HEK293 (cell line): Measurements from ENCODE around the gene HOXB4.

Experiments used
- GFI1B ChIP-seq: fragments of 450-650 bp; formaldehyde crosslinking; IDR thresholded peaks from 2 replicates; pipeline ENCODE4 v1.5.1; 2016; ENCODE audit warnings: missing biosample characterization, missing genetic modification characterization
- HOXA7 ChIP-seq: sonication (generic); formaldehyde crosslinking; IDR thresholded peaks from 2 replicates; pipeline ENCODE4 v1.8.1; 2022; ENCODE audit warnings: missing genetic modification reagents, borderline replicate concordance
- KLF10 ChIP-seq: fragments of 450-650 bp; IDR thresholded peaks from 2 replicates; pipeline ENCODE4 v1.5.1; 2018; ENCODE audit warnings: missing biosample characterization, mild to moderate bottlenecking, missing genetic modification characterization
- KLF7 ChIP-seq: fragments of 450-650 bp; formaldehyde crosslinking; IDR thresholded peaks from 2 replicates; pipeline ENCODE4 v1.5.1; 2016; ENCODE audit warnings: missing biosample characterization, missing genetic modification characterization, borderline replicate concordance
- KLF8 ChIP-seq: fragments of 450-650 bp; formaldehyde crosslinking; IDR thresholded peaks from 2 replicates; pipeline ENCODE4 v1.5.1; 2016; ENCODE audit warnings: missing biosample characterization, missing genetic modification characterization
- REPIN1 ChIP-seq: fragments of 450-650 bp; formaldehyde crosslinking; IDR thresholded peaks from 2 replicates; pipeline ENCODE4 v1.5.1; 2017; ENCODE audit warnings: missing biosample characterization, missing genetic modification characterization, low read depth
- SCRT2 ChIP-seq: fragments of 450-650 bp; formaldehyde crosslinking; IDR thresholded peaks from 2 replicates; pipeline ENCODE4 v1.5.1; 2016; ENCODE audit warnings: missing biosample characterization, missing genetic modification characterization
- YY2 ChIP-seq: fragments of 450-650 bp; formaldehyde crosslinking; IDR thresholded peaks from 2 replicates; pipeline ENCODE4 v1.5.1; 2016; ENCODE audit warnings: missing biosample characterization, missing genetic modification characterization
- ZBTB17 ChIP-seq: fragments of 450-650 bp; formaldehyde crosslinking; IDR thresholded peaks from 2 replicates; pipeline ENCODE4 v1.5.1; 2016; ENCODE audit warnings: missing biosample characterization, missing genetic modification characterization
- ZNF10 ChIP-seq: fragments of 450-650 bp; formaldehyde crosslinking; IDR thresholded peaks from 2 replicates; pipeline ENCODE4 v1.5.1; 2017; ENCODE audit warnings: missing biosample characterization, missing genetic modification characterization
- ZNF274 ChIP-seq, 2 experiments: fragments of 200-500 bp in 1 of 2; fragments of 450-650 bp in 1 of 2; sonication (Bioruptor generic) in 1 of 2; formaldehyde crosslinking in 1 of 2; IDR thresholded peaks; 2 replicates each; pipeline versions ENCODE4 v1.5.1 to v1.6.1; 2014 to 2016; ENCODE audit warnings: borderline replicate concordance in 1 of 2, inconsistent platforms in 1 of 2, low read length in 1 of 2, missing biosample characterization in 1 of 2, missing genetic modification characterization in 1 of 2
- ZNF350 ChIP-seq: fragments of 450-650 bp; formaldehyde crosslinking; IDR thresholded peaks from 2 replicates; pipeline ENCODE4 v1.5.0; 2017; ENCODE audit warnings: missing biosample characterization, mild to moderate bottlenecking, missing genetic modification characterization
- ZNF416 ChIP-seq: fragments of 450-650 bp; formaldehyde crosslinking; IDR thresholded peaks from 2 replicates; pipeline ENCODE4 v1.5.1; 2016; ENCODE audit warnings: missing biosample characterization, missing genetic modification characterization
- ZNF510 ChIP-seq: fragments of 450-650 bp; formaldehyde crosslinking; IDR thresholded peaks from 2 replicates; pipeline ENCODE4 v1.5.1; 2018; ENCODE audit warnings: mild to moderate bottlenecking, missing genetic modification characterization, missing biosample characterization; ENCODE audit not compliant: insufficient replicate concordance
- ZNF596 ChIP-seq: fragments of 450-650 bp; IDR thresholded peaks from 2 replicates; pipeline ENCODE4 v1.5.0; 2018; ENCODE audit warnings: missing biosample characterization, mild to moderate bottlenecking, missing genetic modification characterization, moderate library complexity
- ZNF621 ChIP-seq: fragments of 450-650 bp; formaldehyde crosslinking; IDR thresholded peaks from 2 replicates; pipeline ENCODE4 v1.5.1; 2017; ENCODE audit warnings: missing biosample characterization, missing genetic modification characterization
- ZNF623 ChIP-seq: fragments of 450-650 bp; formaldehyde crosslinking; IDR thresholded peaks from 2 replicates; pipeline ENCODE4 v1.5.1; 2016; ENCODE audit warnings: missing biosample characterization, missing genetic modification characterization
- ZNF629 ChIP-seq: fragments of 450-650 bp; formaldehyde crosslinking; IDR thresholded peaks from 2 replicates; pipeline ENCODE4 v1.5.1; 2017; ENCODE audit warnings: missing biosample characterization, missing genetic modification characterization
- ZNF660 ChIP-seq: fragments of 450-650 bp; IDR thresholded peaks from 2 replicates; pipeline ENCODE4 v1.5.1; 2018; ENCODE audit warnings: missing biosample characterization, mild to moderate bottlenecking, missing genetic modification characterization
- ZNF776 ChIP-seq: fragments of 450-650 bp; formaldehyde crosslinking; IDR thresholded peaks from 2 replicates; pipeline ENCODE4 v1.5.0; 2017; ENCODE audit warnings: missing biosample characterization, missing genetic modification characterization, borderline replicate concordance
- ZNF843 ChIP-seq: fragments of 450-650 bp; formaldehyde crosslinking; IDR thresholded peaks from 2 replicates; pipeline ENCODE4 v1.5.1; 2016; ENCODE audit warnings: missing biosample characterization, missing genetic modification characterization
- ZXDB ChIP-seq: fragments of 450-650 bp; formaldehyde crosslinking; IDR thresholded peaks from 2 replicates; pipeline ENCODE4 v1.5.1; 2016; ENCODE audit warnings: missing biosample characterization, missing genetic modification characterization
- TF ChIP-seq, protein P1 (sequence below): fragments of 450-650 bp; formaldehyde crosslinking; IDR thresholded peaks from 2 replicates; pipeline ENCODE4 v1.5.1; 2016; ENCODE audit warnings: missing biosample characterization, missing genetic modification characterization
- TF ChIP-seq, protein P2 (sequence below): fragments of 450-650 bp; formaldehyde crosslinking; IDR thresholded peaks from 2 replicates; pipeline ENCODE4 v1.5.1; 2016; ENCODE audit warnings: missing biosample characterization, missing genetic modification characterization
- TF ChIP-seq, protein P3 (sequence below): fragments of 450-650 bp; formaldehyde crosslinking; IDR thresholded peaks from 2 replicates; pipeline ENCODE4 v1.5.1; 2016; ENCODE audit warnings: missing biosample characterization, missing genetic modification characterization, borderline replicate concordance
- TF ChIP-seq, protein P4 (sequence below): IDR thresholded peaks from 2 replicates; pipeline ENCODE4 v1.6.1; 2011; ENCODE audit warnings: mild to moderate bottlenecking, low read depth, low read length, borderline replicate concordance
- TF ChIP-seq, protein P5 (sequence below): sonication (generic); formaldehyde crosslinking; IDR thresholded peaks from 2 replicates; pipeline ENCODE4 v1.8.1; 2022; ENCODE audit warnings: mild to moderate bottlenecking, moderate library complexity, missing genetic modification reagents
- TF ChIP-seq, protein P6 (sequence below): fragments of 450-650 bp; formaldehyde crosslinking; conservative IDR thresholded peaks from 2 replicates; pipeline ENCODE4 v1.5.1; 2016; ENCODE audit warnings: low read depth, missing biosample characterization, missing genetic modification characterization

The HOXB4 gene

DNA sequence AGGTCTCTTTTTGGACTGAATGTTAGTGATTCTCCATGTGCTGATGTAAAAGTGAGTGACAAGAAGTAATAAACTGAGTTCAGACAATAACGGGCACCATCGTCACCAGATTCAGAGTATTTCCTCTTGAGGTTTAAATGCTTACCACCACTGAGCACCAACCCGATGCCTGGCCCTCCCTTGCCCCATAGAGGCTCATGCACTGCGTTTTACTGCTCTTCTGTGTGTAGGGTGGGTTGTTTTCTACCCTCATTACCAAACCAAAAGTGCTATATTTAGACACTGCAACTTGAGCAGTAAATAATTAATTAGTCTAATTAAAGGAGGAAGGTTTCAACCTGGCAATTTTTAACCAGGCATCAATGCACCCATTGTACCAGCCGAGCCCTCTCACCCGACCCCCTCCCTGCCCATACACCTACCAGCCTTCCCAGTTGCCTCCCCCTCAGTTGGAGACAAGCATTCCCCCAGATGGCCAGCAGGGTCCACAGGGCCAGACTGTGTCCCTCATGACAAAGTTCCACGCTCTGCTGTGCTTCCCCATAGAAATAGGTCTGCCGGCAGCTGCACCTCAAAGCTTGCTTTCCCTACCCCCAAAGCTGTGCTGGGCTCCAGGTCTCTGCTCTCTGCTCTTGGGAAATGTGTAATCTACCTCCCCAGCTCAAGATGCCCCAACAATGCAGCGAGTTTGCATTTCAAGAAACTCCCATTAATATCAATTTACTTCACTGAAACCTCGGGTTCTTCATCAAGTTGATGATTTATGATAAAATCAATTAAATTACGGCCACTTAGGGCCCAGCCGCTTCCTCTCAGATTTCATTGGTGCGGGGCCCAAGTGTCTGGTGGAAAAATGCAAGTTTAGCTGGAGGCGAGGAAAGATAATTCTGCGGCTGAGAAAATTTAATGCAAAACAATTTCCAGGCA is 16.0 kb downstream of the HOXB4 start (continued):
- no peak for TF ChIP-seq KLF8 (tag by site-specific recombination)
- no peak for TF ChIP-seq ZNF660 (tag by site-specific recombination)
- 0 out of 2 replicates have a peak, but pooled peaks have one; percentile 16 for TF ChIP-seq KLF7 (tag by site-specific recombination)
- TF ChIP-seq YY2 (tag by site-specific recombination): no peak
- peak; percentile 78 for TF ChIP-seq KLF10 (tag by site-specific recombination)
- peak; percentile 74 for TF ChIP-seq ZBTB17
- TF ChIP-seq ZNF623: no peak
- TF ChIP-seq ZNF350 (tag by site-specific recombination): no peak
- TF ChIP-seq, protein P1, sequence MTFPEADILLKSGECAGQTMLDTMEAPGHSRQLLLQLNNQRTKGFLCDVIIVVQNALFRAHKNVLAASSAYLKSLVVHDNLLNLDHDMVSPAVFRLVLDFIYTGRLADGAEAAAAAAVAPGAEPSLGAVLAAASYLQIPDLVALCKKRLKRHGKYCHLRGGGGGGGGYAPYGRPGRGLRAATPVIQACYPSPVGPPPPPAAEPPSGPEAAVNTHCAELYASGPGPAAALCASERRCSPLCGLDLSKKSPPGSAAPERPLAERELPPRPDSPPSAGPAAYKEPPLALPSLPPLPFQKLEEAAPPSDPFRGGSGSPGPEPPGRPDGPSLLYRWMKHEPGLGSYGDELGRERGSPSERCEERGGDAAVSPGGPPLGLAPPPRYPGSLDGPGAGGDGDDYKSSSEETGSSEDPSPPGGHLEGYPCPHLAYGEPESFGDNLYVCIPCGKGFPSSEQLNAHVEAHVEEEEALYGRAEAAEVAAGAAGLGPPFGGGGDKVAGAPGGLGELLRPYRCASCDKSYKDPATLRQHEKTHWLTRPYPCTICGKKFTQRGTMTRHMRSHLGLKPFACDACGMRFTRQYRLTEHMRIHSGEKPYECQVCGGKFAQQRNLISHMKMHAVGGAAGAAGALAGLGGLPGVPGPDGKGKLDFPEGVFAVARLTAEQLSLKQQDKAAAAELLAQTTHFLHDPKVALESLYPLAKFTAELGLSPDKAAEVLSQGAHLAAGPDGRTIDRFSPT (tag by site-specific recombination): 0 out of 2 replicates have a peak, but pooled peaks have one; percentile 43
- TF ChIP-seq, protein P2, sequence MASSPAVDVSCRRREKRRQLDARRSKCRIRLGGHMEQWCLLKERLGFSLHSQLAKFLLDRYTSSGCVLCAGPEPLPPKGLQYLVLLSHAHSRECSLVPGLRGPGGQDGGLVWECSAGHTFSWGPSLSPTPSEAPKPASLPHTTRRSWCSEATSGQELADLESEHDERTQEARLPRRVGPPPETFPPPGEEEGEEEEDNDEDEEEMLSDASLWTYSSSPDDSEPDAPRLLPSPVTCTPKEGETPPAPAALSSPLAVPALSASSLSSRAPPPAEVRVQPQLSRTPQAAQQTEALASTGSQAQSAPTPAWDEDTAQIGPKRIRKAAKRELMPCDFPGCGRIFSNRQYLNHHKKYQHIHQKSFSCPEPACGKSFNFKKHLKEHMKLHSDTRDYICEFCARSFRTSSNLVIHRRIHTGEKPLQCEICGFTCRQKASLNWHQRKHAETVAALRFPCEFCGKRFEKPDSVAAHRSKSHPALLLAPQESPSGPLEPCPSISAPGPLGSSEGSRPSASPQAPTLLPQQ (tag by site-specific recombination): 0 out of 2 replicates have a peak, but pooled peaks have one; percentile 46
- no peak for TF ChIP-seq ZNF10 (tag by site-specific recombination)
- TF ChIP-seq, protein P3, sequence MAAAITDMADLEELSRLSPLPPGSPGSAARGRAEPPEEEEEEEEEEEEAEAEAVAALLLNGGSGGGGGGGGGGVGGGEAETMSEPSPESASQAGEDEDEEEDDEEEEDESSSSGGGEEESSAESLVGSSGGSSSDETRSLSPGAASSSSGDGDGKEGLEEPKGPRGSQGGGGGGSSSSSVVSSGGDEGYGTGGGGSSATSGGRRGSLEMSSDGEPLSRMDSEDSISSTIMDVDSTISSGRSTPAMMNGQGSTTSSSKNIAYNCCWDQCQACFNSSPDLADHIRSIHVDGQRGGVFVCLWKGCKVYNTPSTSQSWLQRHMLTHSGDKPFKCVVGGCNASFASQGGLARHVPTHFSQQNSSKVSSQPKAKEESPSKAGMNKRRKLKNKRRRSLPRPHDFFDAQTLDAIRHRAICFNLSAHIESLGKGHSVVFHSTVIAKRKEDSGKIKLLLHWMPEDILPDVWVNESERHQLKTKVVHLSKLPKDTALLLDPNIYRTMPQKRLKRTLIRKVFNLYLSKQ (tag by site-specific recombination): no peak
- no peak for TF ChIP-seq SCRT2 (tag by site-specific recombination)
- no peak for TF ChIP-seq ZNF274 (IDR thresholded peaks at IDR 0.05; ENCODE audit: low read length)
- no peak for TF ChIP-seq ZNF274 (tag by site-specific recombination; IDR thresholded peaks at IDR 0.05; ENCODE audit: borderline replicate concordance)
- TF ChIP-seq GFI1B (tag by site-specific recombination): 0 out of 2 replicates have a peak, but pooled peaks have one; percentile 19
- TF ChIP-seq ZNF629 (tag by site-specific recombination): peak; percentile 68
- TF ChIP-seq ZNF596 (tag by site-specific recombination): peak; percentile 71; the same call in 1 of the 2 replicates
- TF ChIP-seq, protein P4, sequence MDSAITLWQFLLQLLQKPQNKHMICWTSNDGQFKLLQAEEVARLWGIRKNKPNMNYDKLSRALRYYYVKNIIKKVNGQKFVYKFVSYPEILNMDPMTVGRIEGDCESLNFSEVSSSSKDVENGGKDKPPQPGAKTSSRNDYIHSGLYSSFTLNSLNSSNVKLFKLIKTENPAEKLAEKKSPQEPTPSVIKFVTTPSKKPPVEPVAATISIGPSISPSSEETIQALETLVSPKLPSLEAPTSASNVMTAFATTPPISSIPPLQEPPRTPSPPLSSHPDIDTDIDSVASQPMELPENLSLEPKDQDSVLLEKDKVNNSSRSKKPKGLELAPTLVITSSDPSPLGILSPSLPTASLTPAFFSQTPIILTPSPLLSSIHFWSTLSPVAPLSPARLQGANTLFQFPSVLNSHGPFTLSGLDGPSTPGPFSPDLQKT: no peak
- TF ChIP-seq ZNF510 (tag by site-specific recombination): no peak
- peak; percentile 96 for TF ChIP-seq ZNF843 (tag by site-specific recombination)
- TF ChIP-seq REPIN1 (tag by site-specific recombination): no peak
- TF ChIP-seq, protein P5, sequence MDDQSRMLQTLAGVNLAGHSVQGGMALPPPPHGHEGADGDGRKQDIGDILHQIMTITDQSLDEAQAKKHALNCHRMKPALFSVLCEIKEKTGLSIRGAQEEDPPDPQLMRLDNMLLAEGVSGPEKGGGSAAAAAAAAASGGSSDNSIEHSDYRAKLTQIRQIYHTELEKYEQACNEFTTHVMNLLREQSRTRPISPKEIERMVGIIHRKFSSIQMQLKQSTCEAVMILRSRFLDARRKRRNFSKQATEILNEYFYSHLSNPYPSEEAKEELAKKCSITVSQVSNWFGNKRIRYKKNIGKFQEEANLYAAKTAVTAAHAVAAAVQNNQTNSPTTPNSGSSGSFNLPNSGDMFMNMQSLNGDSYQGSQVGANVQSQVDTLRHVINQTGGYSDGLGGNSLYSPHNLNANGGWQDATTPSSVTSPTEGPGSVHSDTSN (CRISPR knock-in tag): no peak
- no peak for TF ChIP-seq ZNF776 (tag by site-specific recombination)
- peak; percentile 90 for TF ChIP-seq ZXDB
- no peak for TF ChIP-seq HOXA7 (CRISPR knock-in tag)
- no peak for TF ChIP-seq ZNF621 (tag by site-specific recombination)
- no peak for TF ChIP-seq ZNF416 (tag by site-specific recombination)
- TF ChIP-seq, protein P6, sequence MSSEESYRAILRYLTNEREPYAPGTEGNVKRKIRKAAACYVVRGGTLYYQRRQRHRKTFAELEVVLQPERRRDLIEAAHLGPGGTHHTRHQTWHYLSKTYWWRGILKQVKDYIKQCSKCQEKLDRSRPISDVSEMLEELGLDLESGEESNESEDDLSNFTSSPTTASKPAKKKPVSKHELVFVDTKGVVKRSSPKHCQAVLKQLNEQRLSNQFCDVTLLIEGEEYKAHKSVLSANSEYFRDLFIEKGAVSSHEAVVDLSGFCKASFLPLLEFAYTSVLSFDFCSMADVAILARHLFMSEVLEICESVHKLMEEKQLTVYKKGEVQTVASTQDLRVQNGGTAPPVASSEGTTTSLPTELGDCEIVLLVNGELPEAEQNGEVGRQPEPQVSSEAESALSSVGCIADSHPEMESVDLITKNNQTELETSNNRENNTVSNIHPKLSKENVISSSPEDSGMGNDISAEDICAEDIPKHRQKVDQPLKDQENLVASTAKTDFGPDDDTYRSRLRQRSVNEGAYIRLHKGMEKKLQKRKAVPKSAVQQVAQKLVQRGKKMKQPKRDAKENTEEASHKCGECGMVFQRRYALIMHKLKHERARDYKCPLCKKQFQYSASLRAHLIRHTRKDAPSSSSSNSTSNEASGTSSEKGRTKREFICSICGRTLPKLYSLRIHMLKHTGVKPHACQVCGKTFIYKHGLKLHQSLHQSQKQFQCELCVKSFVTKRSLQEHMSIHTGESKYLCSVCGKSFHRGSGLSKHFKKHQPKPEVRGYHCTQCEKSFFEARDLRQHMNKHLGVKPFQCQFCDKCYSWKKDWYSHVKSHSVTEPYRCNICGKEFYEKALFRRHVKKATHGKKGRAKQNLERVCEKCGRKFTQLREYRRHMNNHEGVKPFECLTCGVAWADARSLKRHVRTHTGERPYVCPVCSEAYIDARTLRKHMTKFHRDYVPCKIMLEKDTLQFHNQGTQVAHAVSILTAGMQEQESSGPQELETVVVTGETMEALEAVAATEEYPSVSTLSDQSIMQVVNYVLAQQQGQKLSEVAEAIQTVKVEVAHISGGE (tag by site-specific recombination): no peak
